Progenitor cell of endocrine pancreas (in vitro differentiated cells): ENCODE data around the gene TMEM209. TPM values are rescaled to one million over a fixed set of nuclear protein-coding genes. Genes with fewer than 3 reads are reported as not detected.

ENCODE experiments used
- DNase-seq: peaks from one replicate; pipeline ENCODE4 v3.0.0; 2021; ENCODE audit warnings: low spot score; ENCODE audit not compliant: unreplicated experiment
- H3K27ac Mint-ChIP-seq: 2 replicates; pipeline ENCODE4 v1.8.0; 2021; ENCODE audit warnings: mild to moderate bottlenecking, moderate library complexity, mixed read lengths
- H3K27me3 Mint-ChIP-seq: 2 replicates; pipeline ENCODE4 v1.8.0; 2021; ENCODE audit warnings: mixed read lengths
- H3K36me3 Mint-ChIP-seq: 2 replicates; pipeline ENCODE4 v1.8.0; 2022; ENCODE audit warnings: mixed read lengths; ENCODE audit not compliant: insufficient read depth
- H3K4me1 Mint-ChIP-seq: 2 replicates; pipeline ENCODE4 v1.8.0; 2021; ENCODE audit warnings: low read depth, mixed read lengths
- H3K4me3 Mint-ChIP-seq: 2 replicates; pipeline ENCODE4 v1.8.0; 2021; ENCODE audit warnings: low read depth, mild to moderate bottlenecking, moderate library complexity, mixed read lengths
- H3K9me3 Mint-ChIP-seq: 2 replicates; pipeline ENCODE4 v1.8.0; 2021; ENCODE audit warnings: low read depth, mixed read lengths
- total RNA-seq: library from RNA; stranded (reverse); gene quantifications from 2 replicates; pipeline ENCODE4 v1.2.1, GENCODE V29; 2021
- TF ChIP-seq, protein P1 (sequence below): fragments of 200-600 bp; sonication (generic); IDR thresholded peaks from one replicate; pipeline ENCODE4 v1.5.0; 2021; ENCODE audit warnings: antibody characterized with exemption, mild to moderate bottlenecking; ENCODE audit not compliant: unreplicated experiment

The TMEM209 gene
- total RNA-seq, 1 donor from 2014 or later = 29.2 TPM

GRCh38 chr7:130153211-130153908, 51.8 kb downstream of the TMEM209 start:
- H3K27me3 Mint-ChIP-seq = no peaks in the 10 kb centered on the region
- no peaks in the 10 kb centered on the region for H3K4me1 Mint-ChIP-seq
- no peak overlapping the region for H3K4me3 Mint-ChIP-seq
- H3K27ac Mint-ChIP-seq = no peak overlapping the region
- TF ChIP-seq, protein P1, sequence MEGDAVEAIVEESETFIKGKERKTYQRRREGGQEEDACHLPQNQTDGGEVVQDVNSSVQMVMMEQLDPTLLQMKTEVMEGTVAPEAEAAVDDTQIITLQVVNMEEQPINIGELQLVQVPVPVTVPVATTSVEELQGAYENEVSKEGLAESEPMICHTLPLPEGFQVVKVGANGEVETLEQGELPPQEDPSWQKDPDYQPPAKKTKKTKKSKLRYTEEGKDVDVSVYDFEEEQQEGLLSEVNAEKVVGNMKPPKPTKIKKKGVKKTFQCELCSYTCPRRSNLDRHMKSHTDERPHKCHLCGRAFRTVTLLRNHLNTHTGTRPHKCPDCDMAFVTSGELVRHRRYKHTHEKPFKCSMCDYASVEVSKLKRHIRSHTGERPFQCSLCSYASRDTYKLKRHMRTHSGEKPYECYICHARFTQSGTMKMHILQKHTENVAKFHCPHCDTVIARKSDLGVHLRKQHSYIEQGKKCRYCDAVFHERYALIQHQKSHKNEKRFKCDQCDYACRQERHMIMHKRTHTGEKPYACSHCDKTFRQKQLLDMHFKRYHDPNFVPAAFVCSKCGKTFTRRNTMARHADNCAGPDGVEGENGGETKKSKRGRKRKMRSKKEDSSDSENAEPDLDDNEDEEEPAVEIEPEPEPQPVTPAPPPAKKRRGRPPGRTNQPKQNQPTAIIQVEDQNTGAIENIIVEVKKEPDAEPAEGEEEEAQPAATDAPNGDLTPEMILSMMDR = no peak
- DNase-seq = no peak
- no peaks in the 10 kb centered on the region for H3K9me3 Mint-ChIP-seq
- peaks cover 14% of the 10 kb centered on the region for H3K36me3 Mint-ChIP-seq

- no peaks in the 10 kb centered on the region for H3K4me1 Mint-ChIP-seq
- DNase-seq = no peak
- H3K27ac Mint-ChIP-seq = no peak overlapping the region
- H3K27me3 Mint-ChIP-seq = no peaks in the 10 kb centered on the region
- TF ChIP-seq, protein P1 = no peak
- H3K36me3 Mint-ChIP-seq = peaks cover 8% of the 10 kb centered on the region
- no peak overlapping the region for H3K4me3 Mint-ChIP-seq
- H3K9me3 Mint-ChIP-seq = no peaks in the 10 kb centered on the region
Measured at GRCh38 chr7:130152493-130153210, 52.6 kb downstream of the TMEM209 start.

DNA sequence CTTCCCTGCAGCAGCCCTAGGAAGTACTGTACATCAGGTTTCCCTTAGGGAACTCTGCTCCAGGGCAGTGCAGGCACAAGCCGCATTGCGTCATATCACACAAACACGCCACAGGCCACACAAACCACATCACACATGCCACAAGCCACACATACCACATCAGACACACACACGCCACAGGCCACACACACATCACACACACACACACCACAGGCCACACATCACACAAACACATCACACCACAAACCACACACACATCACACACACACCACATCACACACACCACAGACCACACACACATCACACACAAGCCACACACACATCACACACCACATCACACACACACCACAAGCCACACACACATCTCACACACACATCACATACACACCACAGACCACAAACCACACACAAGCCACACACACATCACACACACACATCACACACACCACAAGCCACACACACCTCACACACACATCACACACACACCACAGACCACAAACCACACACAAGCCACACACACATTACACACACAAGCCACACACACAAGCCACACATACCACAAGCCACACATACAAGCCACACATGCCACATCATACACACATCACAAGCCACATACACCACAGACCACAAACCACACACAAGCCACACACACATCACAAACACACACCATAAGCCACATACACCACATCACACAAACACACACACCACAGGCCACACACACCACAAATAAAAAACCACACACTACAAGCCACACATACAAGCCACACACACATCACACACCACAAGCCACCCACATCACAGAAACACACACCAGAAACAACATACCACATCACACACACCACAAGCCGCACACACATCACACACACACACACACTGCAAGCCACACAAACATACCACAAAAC, 53.4 kb downstream of the TMEM209 start:
- no peak for DNase-seq
- H3K27ac Mint-ChIP-seq = no peak overlapping the region
- H3K36me3 Mint-ChIP-seq = peaks cover 3% of the 10 kb centered on the region
- no peaks in the 10 kb centered on the region for H3K4me1 Mint-ChIP-seq
- H3K9me3 Mint-ChIP-seq = no peaks in the 10 kb centered on the region
- H3K27me3 Mint-ChIP-seq = no peaks in the 10 kb centered on the region
- no peak overlapping the region for H3K4me3 Mint-ChIP-seq
- TF ChIP-seq, protein P1 = no peak

DNA sequence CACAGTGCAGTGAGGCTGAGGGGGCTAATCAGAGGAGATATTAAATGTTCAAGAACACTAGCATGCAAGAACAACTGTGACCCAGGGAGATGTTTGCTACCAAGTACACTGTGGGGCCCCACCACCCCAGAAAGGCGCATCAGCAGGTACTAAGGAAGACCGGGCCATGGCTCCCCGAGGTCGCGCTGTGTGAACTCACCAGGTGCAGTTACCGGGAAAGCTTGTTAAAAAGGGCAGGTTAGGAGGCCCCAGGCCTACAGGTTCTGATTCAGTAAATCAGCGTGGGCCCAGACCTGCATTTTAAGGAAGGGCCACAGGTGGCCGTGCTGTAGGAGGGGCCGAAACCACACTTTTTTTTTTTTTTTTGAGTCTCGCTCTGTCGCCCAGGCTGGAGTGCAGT, 54.6 kb downstream of the TMEM209 start:
- Mint-ChIP-seq H3K4me3 (no peak overlapping the region), H3K27me3 (no peaks in the 10 kb centered on the region), H3K36me3 (peaks cover 1% of the 10 kb centered on the region), H3K9me3 (no peaks in the 10 kb centered on the region), H3K4me1 (peaks cover under 1% of the 10 kb centered on the region), H3K27ac (no peak overlapping the region)
- TF ChIP-seq, protein P1 = no peak
- no peak for DNase-seq
